ENCODE data around the gene LDB2. TPM values are rescaled to one million over a fixed set of nuclear protein-coding genes. Genes with fewer than 3 reads are reported as not detected.

Gene LDB2
- total RNA-seq, 4 donors from 2014 or later: 3.9 to 43.7 (median 7.8) TPM

GRCh38 chr4:16819652-16820051 is 78.8 kb downstream of the LDB2 start:
- Histone ChIP-seq H3K9me3 (no peaks in the 10 kb centered on the region), H3K27me3 (no peaks in the 10 kb centered on the region)

GRCh38 chr4:16818005-16818404 is 80.4 kb downstream of the LDB2 start:
- H3K27ac ChIP-seq: no peak overlapping the region
- H3K9me3 ChIP-seq: no peaks in the 10 kb centered on the region
- H3K4me1 ChIP-seq: no peaks in the 10 kb centered on the region
- H3K27me3 ChIP-seq: no peaks in the 10 kb centered on the region
- H3K4me3 ChIP-seq: no peak overlapping the region
- no peak for TF ChIP-seq CTCF (IDR thresholded peaks at IDR 0.05)
- no peak for TF ChIP-seq POLR2A (IDR thresholded peaks at IDR 0.05)
- H3K36me3 ChIP-seq: no peaks in the 10 kb centered on the region
- DNase-seq: no peak

More at GRCh38 chr4:16819652-16820051, 78.8 kb downstream of the LDB2 start:
- no peaks in the 10 kb centered on the region for H3K36me3 ChIP-seq
- no peak for DNase-seq
- no peaks in the 10 kb centered on the region for H3K4me1 ChIP-seq
- TF ChIP-seq POLR2A (IDR thresholded peaks at IDR 0.05): no peak
- no peak for TF ChIP-seq CTCF (IDR thresholded peaks at IDR 0.05)
- H3K27ac ChIP-seq: no peak overlapping the region
- no peak overlapping the region for H3K4me3 ChIP-seq

GRCh38 chr4:16817286-16817685 is 81.2 kb downstream of the LDB2 start:
- TF ChIP-seq POLR2A (IDR thresholded peaks at IDR 0.05) (no peak), CTCF (IDR thresholded peaks at IDR 0.05) (no peak)
- no peak overlapping the region for H3K4me3 ChIP-seq
- no peaks in the 10 kb centered on the region for H3K36me3 ChIP-seq
- H3K9me3 ChIP-seq: no peaks in the 10 kb centered on the region
- no peak overlapping the region for H3K27ac ChIP-seq
- H3K27me3 ChIP-seq: no peaks in the 10 kb centered on the region
- H3K4me1 ChIP-seq: no peaks in the 10 kb centered on the region
- no peak for DNase-seq

- TF ChIP-seq POLR2A (IDR thresholded peaks at IDR 0.05): no peak
- no peak for TF ChIP-seq CTCF (IDR thresholded peaks at IDR 0.05)
- H3K4me3 ChIP-seq: no peak overlapping the region
- H3K36me3 ChIP-seq: no peaks in the 10 kb centered on the region
- DNase-seq: no peak
- H3K4me1 ChIP-seq: no peaks in the 10 kb centered on the region
- H3K9me3 ChIP-seq: no peaks in the 10 kb centered on the region
- H3K27ac ChIP-seq: no peak overlapping the region
- no peaks in the 10 kb centered on the region for H3K27me3 ChIP-seq
These were observed 84.1 kb downstream of the LDB2 start for GRCh38 chr4:16814361-16814760.

GRCh38 chr4:16812041-16812440 is 86.4 kb downstream of the LDB2 start:
- Histone ChIP-seq H3K4me3 (no peak overlapping the region), H3K9me3 (peaks cover 0 to 6% (median 0%) of the 10 kb centered on the region in 4 donors), H3K36me3 (no peaks in the 10 kb centered on the region), H3K27me3 (no peaks in the 10 kb centered on the region), H3K4me1 (no peaks in the 10 kb centered on the region), H3K27ac (no peak overlapping the region)
- no peak for TF ChIP-seq POLR2A (IDR thresholded peaks at IDR 0.05)
- no peak for TF ChIP-seq CTCF (IDR thresholded peaks at IDR 0.05)
- no peak for DNase-seq

- Histone ChIP-seq H3K4me3 (no peak overlapping the region), H3K27me3 (no peaks in the 10 kb centered on the region), H3K9me3 (peaks cover 0 to 6% (median 0%) of the 10 kb centered on the region in 4 donors), H3K36me3 (no peaks in the 10 kb centered on the region), H3K4me1 (no peaks in the 10 kb centered on the region), H3K27ac (no peak overlapping the region)
- no peak for DNase-seq
- no peak for TF ChIP-seq POLR2A (IDR thresholded peaks at IDR 0.05)
- TF ChIP-seq CTCF (IDR thresholded peaks at IDR 0.05): no peak
These were observed 88.5 kb downstream of the LDB2 start for GRCh38 chr4:16809943-16810342.
